HAP-1 (cell line): ENCODE data around the gene STRN4.

Experiments
- DNase-seq, 2 experiments: peaks; one replicate each; pipeline ENCODE4 v3.0.0-alpha.2; 2016 to 2020; ENCODE audit warnings: low spot score in 2 of 2
- H3K27me3 ChIP-seq: fragments of 250-450 bp; sonication (Bioruptor Pico); 2 replicates; pipeline ENCODE4 v1.5.1; 2020; ENCODE audit warnings: low read depth, mild to moderate bottlenecking, moderate library complexity
- H3K36me3 ChIP-seq: fragments of 250-450 bp; sonication (Bioruptor Pico); replicated peaks from 2 replicates; pipeline ENCODE4 v1.5.1; 2020; ENCODE audit warnings: mild to moderate bottlenecking
- H3K4me1 ChIP-seq: fragments of 250-450 bp; sonication (Bioruptor Pico); 2 replicates; pipeline ENCODE4 v1.5.1; 2020; ENCODE audit warnings: mild to moderate bottlenecking
- H3K4me3 ChIP-seq: fragments of 250-450 bp; sonication (Bioruptor Pico); 2 replicates; pipeline ENCODE4 v1.5.1; 2020; ENCODE audit warnings: mild to moderate bottlenecking, moderate library complexity
- H3K9me3 ChIP-seq: fragments of 250-450 bp; sonication (Bioruptor Pico); 2 replicates; pipeline ENCODE4 v1.5.1; 2020; ENCODE audit warnings: mild to moderate bottlenecking, moderate library complexity
- in situ Hi-C: fragments of 300-500 bp; cut with MboI; formaldehyde crosslinking; loops from 3 replicates; pipeline ENCODE4 v1.14.3; 2020; ENCODE audit warnings: low sequenced_read_pairs, inconsistent platforms, mixed read lengths

STRN4 gene

GRCh38 chr19:46746281-46747057 lies at the start of gene STRN4:
Gene STRN4 (minus strand): TSS chr19:46746450. CDS start chr19:46746430, 20 bp downstream.
- in situ Hi-C loops, result no loop called here
- peak; percentile 39 to 54 for DNase-seq
- Histone ChIP-seq H3K36me3 (peaks cover 19% of the 10 kb centered on the region), H3K4me1 (peaks cover 11% of the 10 kb centered on the region), H3K27me3 (no peaks in the 10 kb centered on the region), H3K4me3 (peak within 1 kb of the TSS; percentile 91), H3K9me3 (no peaks in the 10 kb centered on the region)

DNA sequence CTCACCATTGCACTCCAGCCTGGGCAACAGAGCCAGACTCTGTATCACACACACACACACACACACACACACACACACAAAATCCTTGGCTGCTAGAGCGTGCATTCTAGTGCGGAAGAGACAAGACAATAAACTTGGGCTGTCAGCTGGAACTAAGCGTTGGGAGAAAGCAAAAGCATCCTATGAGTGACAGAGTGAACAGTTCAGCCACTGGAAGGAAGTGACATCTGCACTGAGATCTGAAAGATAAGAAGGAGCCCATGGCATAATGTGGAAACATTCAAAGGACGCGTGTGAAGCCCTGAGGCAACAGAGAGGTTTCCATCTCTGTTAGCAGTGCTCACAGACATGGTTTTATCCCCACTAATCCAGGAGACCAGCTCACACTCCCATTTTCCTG lies 45.7 kb upstream of the STRN4 start:
- in situ Hi-C loops, result no loop called here
- Histone ChIP-seq H3K4me3 (no peak overlapping the region), H3K9me3 (no peaks in the 10 kb centered on the region), H3K27me3 (no peaks in the 10 kb centered on the region), H3K4me1 (peaks cover 8% of the 10 kb centered on the region), H3K36me3 (peaks cover 4% of the 10 kb centered on the region)
- peak; percentile 48 to 55 for DNase-seq

DNA sequence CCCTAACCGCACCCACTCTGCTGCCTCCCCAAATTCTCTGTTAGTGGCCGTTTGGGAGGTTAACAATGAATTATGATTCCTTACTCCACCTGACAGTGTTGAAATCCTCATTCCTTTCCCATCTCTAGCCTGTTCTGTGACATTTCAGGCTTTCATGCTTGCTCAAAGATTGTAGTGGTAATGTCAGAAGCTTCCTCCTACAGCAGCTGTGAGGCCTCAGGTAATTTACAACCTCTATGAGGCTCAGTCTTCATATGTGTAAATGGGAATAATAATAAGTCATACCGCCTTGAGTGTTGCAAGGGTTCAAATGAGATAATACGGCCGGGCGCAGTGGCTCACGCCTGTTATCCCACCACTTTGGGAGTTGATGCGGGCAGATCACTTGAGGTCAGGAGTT lies 43.1 kb upstream of the STRN4 start:
- Histone ChIP-seq H3K4me1 (peaks cover 8% of the 10 kb centered on the region), H3K9me3 (no peaks in the 10 kb centered on the region), H3K36me3 (peaks cover 26% of the 10 kb centered on the region), H3K27me3 (no peaks in the 10 kb centered on the region), H3K4me3 (no peak overlapping the region)
- DNase-seq, result no peak
- in situ Hi-C loops, result no loop called here

DNA sequence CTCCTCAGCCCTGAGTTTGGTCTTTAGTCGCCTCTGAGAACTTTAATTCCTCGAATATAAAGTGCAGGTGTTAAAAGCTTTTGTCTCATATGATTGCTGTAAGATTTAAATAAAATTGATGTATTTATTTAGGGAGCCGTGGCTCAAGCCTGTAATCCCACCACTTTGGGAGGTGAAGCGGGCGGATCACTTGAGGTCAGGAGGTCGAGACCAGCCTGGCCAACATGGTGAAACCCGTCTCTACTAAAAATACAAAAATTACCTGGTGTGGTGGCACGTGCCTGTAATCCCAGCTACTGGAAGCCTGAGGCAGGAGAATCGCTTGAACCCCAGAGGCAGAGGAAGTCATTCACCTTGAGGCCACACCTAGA lies 42.7 kb upstream of the STRN4 start:
- Histone ChIP-seq H3K4me3 (peak overlapping the region; percentile 3; the same call in 1 of the 2 replicates), H3K36me3 (peaks cover 30% of the 10 kb centered on the region), H3K4me1 (peaks cover 12% of the 10 kb centered on the region), H3K9me3 (no peaks in the 10 kb centered on the region), H3K27me3 (no peaks in the 10 kb centered on the region)
- in situ Hi-C loops, result no loop called here
- no peak for DNase-seq

DNA sequence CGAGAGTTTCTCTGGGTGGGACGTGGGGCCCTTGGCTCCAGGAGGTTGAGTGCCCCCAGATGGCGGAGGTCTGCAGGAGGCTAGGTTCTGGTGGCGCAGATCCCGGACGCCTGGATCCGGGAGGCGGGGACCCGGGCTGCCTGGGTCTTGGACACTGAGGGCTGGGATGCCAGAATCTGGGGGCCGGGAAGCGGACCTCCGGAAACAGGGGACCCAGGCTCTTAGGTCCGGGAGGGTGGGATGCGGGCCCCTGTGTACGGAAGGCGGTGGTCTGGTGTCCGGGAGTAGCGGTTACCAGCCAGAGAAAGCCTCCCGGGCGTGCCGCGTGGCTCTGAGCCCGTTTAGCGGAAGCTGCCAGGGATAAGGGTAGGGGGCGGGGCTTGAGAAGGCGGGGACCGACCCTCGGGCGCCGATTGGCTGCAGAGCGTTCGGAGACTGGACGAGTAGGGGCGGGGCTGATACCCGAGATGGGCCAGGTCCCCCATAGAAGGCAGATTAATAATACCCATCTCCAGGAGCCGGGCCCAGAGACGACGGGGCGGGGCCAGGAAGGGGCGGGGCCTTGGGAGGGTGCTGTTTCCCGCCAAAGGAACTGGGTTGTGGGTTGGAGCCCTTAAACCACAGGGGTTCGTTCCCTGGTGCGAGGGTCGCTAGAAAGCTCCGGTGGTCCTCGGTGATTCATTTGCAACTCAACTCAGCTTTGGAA lies 42.2 kb upstream of the STRN4 start, which contains the start of gene SLC1A5:
Gene SLC1A5, minus strand, starts transcription at position 333 of the 706 bp plus-strand sequence. CDS start 629 bp downstream, outside the sequence.
- Histone ChIP-seq H3K9me3 (no peaks in the 10 kb centered on the region), H3K27me3 (no peaks in the 10 kb centered on the region), H3K4me3 (peak within 1 kb of the TSS; percentile 94), H3K4me1 (peaks cover 16% of the 10 kb centered on the region), H3K36me3 (peaks cover 36% of the 10 kb centered on the region)
- in situ Hi-C loops, result no loop called here
- peak; percentile 98 to 100 for DNase-seq

DNA sequence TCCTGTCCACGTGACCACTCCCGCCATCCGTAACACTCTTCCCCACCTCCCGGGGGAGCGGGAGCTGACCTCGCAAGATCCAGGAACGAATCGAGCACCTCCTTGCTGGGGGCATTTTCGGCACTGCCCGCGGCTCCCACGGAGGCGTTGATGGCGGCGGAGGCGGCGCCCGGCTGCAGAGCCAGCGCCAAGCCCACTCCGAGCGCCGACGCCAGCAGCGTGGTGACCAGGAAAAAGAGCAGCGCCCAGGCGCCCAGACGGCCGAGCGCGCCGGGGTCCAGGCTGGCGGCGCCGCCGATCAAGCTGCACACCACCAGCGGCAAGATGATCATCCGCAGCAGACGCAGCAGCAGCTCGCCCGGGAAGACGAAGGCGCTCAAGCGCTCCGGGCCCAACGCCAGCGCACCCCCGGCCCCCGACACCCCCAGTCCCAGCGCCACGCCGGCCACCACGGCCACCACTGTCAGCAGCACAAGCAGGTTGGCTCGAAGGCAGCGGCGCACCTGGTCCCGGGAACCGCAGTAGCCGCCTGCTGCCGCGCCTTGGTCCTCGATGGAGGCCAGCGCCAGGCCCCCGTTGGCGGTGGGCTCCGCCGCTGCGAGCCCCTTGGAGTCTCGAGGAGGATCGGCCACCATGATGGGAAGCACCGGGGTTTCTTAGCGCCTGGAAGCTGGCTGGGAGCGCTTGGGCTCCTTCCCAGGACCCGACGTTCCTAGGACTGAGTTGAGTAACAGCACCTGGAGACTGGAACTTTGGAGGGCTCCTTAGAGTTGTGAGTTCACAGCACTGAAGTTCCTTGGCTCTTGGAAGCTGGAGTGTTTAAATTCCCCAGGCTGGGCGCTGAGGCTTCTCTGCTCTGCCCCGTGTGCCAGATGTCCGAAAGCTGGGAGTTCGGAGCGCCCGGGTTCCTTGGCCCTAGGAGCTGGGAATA lies 41.3 kb upstream of the STRN4 start:
- in situ Hi-C loops, result no loop called here
- peaks cover 44% of the 10 kb centered on the region for H3K36me3 ChIP-seq
- peaks cover 16% of the 10 kb centered on the region for H3K4me1 ChIP-seq
- peak overlapping the region; percentile 94 for H3K4me3 ChIP-seq
- H3K27me3 ChIP-seq, result no peaks in the 10 kb centered on the region
- DNase-seq, result peak; percentile 59 to 81
- no peaks in the 10 kb centered on the region for H3K9me3 ChIP-seq

DNA sequence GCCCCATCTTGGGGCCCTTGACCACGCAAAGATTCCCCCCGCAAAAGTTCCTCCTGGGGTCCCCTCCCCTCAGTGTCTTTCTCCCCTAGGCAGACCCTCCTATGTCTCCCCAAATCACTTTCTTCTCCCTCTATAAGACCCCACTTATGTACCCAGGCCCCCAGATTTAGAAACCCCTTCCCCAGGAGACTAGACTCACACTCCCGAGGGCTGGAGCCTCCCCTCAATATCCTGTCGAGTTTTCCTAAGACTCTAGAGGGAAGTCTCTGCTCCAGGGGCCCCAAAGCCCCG lies 40.7 kb upstream of the STRN4 start:
- in situ Hi-C loops, result no loop called here
- peak overlapping the region; percentile 94 for H3K4me3 ChIP-seq
- H3K36me3 ChIP-seq, result peaks cover 50% of the 10 kb centered on the region
- H3K9me3 ChIP-seq, result no peaks in the 10 kb centered on the region
- no peak for DNase-seq
- no peaks in the 10 kb centered on the region for H3K27me3 ChIP-seq
- peaks cover 15% of the 10 kb centered on the region for H3K4me1 ChIP-seq

DNA sequence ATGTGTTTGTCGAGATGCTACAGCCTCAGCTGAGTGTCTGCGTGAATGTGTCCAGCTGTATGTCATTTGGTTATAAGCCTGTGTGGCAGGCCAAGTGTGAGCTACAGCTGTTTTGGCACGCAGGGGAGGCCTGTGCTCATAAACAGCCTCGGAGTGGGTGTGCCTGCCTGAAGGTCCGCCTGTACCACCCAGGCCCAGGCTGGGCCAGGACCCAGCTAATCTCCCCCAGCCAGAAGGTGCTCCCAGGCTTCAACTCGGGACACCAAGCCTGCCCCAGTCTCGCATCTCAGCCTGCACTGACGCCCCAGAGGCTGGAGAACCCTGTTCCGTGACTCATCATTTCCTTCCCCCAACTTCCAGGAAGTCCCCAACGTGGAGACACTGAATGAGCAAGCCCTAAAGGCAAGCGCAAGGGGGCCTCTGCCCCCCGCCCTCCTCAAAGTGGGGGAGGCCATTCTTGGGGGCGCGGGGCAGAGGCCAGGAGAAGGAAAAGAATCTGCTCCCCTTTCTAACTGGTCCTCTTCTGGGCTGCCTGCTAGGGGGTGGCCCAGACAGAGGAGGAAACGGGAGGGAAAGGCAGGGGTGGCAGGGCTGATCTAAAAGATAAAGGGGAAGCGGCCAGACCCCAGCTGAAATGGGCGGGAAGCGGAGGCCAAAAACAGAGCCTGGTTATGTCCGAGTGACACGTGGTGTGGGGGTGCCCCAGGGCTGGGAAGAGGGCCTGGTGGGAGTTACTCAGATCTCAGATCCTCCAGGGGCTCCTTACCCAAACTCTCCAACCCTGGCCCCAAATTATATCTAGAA lies 40.2 kb upstream of the STRN4 start:
- peaks cover 55% of the 10 kb centered on the region for H3K36me3 ChIP-seq
- peaks cover 13% of the 10 kb centered on the region for H3K4me1 ChIP-seq
- no peaks in the 10 kb centered on the region for H3K9me3 ChIP-seq
- peak; percentile 55 to 76 for DNase-seq
- peak overlapping the region; percentile 94 for H3K4me3 ChIP-seq
- H3K27me3 ChIP-seq, result no peaks in the 10 kb centered on the region
- in situ Hi-C loops, result no loop called here

- H3K4me1 ChIP-seq, result peaks cover 13% of the 10 kb centered on the region
- no peaks in the 10 kb centered on the region for H3K27me3 ChIP-seq
- peak overlapping the region; percentile 94 for H3K4me3 ChIP-seq
- H3K9me3 ChIP-seq, result no peaks in the 10 kb centered on the region
- peaks cover 61% of the 10 kb centered on the region for H3K36me3 ChIP-seq
- DNase-seq, result no peak
- in situ Hi-C loops, result no loop called here
Observed at GRCh38 chr19:46785980-46786235, 39.7 kb upstream of the STRN4 start.

GRCh38 chr19:46785054-46785979 lies 39.1 kb upstream of the STRN4 start:
- peaks cover 13% of the 10 kb centered on the region for H3K4me1 ChIP-seq
- H3K4me3 ChIP-seq, result peak overlapping the region; percentile 94
- in situ Hi-C loops, result no loop called here
- no peaks in the 10 kb centered on the region for H3K9me3 ChIP-seq
- DNase-seq, result no peak
- H3K27me3 ChIP-seq, result no peaks in the 10 kb centered on the region
- H3K36me3 ChIP-seq, result peaks cover 67% of the 10 kb centered on the region

DNA sequence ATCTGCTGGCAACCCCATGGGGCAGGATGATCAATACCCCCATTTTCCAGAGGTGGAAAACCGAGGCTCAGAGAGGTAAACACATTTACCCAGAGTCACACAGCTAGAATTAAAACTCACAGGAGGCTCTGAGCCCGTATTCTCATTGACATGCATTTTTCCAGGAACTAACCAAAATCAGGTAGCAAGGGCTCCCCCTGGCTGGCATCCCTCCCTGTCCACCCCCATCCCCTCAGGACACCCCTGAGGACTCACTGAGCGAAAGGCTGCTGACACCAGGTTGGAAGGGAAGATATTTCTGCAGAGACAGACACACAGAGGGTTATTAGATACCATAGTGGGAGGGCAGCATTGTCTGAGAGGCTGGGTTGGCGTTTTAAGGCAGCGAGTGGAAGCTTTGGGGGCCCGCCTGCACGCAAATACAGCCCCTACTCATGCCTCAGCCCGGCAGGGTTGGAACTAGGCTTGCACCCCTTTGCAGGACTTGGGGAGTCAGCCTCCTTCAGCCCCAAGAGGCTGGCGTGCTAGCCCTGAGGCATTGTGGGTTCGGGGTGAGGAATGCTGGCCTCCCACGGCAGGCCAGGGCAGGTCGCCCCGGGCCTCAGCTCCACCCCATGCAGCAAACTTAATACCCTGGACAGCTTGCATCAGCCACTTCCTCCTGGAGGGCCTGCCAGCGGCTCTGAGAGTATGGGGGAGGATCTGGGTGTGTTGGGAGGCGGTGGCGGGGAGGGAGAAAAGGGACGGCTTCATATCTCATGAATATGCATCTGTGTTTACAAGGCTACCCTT lies 38.2 kb upstream of the STRN4 start:
- H3K36me3 ChIP-seq, result peaks cover 75% of the 10 kb centered on the region
- peaks cover 13% of the 10 kb centered on the region for H3K4me1 ChIP-seq
- H3K27me3 ChIP-seq, result no peaks in the 10 kb centered on the region
- in situ Hi-C loops, result no loop called here
- peak overlapping the region; percentile 94 for H3K4me3 ChIP-seq
- DNase-seq, result peak; percentile 93 to 95
- no peaks in the 10 kb centered on the region for H3K9me3 ChIP-seq

DNA sequence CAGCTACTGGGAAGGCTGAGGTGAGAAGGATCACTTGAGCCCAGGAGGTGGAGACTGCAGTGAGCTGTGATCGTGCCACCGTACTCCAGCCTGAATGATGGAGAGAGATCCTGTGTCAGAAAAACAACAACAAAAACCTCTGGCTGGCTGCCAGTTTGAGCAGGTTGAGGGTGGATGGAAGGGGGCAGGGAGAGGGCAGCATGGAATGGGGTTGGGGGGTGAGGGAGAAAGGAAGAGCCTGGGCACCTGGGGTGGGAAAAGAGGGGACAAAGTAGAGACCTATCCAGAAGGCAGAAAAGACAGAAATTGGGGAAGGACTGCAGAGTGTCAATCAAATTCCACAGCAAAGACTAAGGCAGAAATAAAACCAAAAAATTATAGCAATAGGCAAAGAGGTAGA lies 37.4 kb upstream of the STRN4 start:
- Histone ChIP-seq H3K36me3 (peaks cover 83% of the 10 kb centered on the region), H3K4me1 (peaks cover 8% of the 10 kb centered on the region)

More for the DNA sequence above, 37.4 kb upstream of the STRN4 start:
- Histone ChIP-seq H3K4me3 (peak overlapping the region; percentile 94), H3K27me3 (no peaks in the 10 kb centered on the region), H3K9me3 (no peaks in the 10 kb centered on the region)
- in situ Hi-C loops, result no loop called here
- peak in 1 of 2 experiments; percentile 51 for DNase-seq
